GM12878 (cell line): ENCODE measurements around the gene ZNF775.

Source experiments
- CTCF ChIP-seq, 3 experiments: IDR thresholded peaks in 2 of 3; conservative IDR thresholded peaks in 1 of 3; 2 replicates each; pipeline ENCODE4 v1.5.1; 2011; ENCODE audit warnings: low read depth in 3 of 3, low read length in 3 of 3, mild to moderate bottlenecking in 3 of 3, control low read depth in 2 of 3, moderate library complexity in 2 of 3, inconsistent platforms in 1 of 3, mixed read lengths in 1 of 3; ENCODE audit not compliant: control insufficient read depth in 2 of 3, insufficient read depth in 1 of 3; ENCODE audit errors: extremely low read depth in 1 of 3
- POLR2A ChIP-seq: IDR thresholded peaks from 2 replicates; pipeline ENCODE4 v1.6.1; 2011; ENCODE audit warnings: low read depth, mild to moderate bottlenecking, low read length

- no peak for TF ChIP-seq CTCF (IDR thresholded peaks at IDR 0.05 in 2 of 3, conservative IDR thresholded peaks at IDR 0.05 in 1 of 3; ENCODE audit: control insufficient read depth in 2 of 3, extremely low read depth in 1 of 3, insufficient read depth in 1 of 3, low read depth in 3 of 3, low read length in 3 of 3)
- no peak for TF ChIP-seq POLR2A
Observed at GRCh38 chr7:150430465-150431085, 51.4 kb downstream of the ZNF775 start.
